Effector memory CD8-positive, alpha-beta T cell (primary cell): ENCODE results near the gene SLIRP.

Experiments used
- ATAC-seq: fragments of 150-1000 bp; cut with Tn5 transposase; replicated peaks from 2 replicates; pipeline ENCODE4 v1.10.0; 2021; ENCODE audit warnings: mild to moderate bottlenecking, moderate library complexity
- DNase-seq, 3 experiments: peaks; one replicate each; pipeline ENCODE4 v3.0.0; 2021
- H3K27ac Mint-ChIP-seq, 2 donors: one replicate each; pipeline ENCODE4 v1.8.0; 2022; ENCODE audit warnings: mild to moderate bottlenecking in 2 of 2, mixed read lengths in 2 of 2, moderate library complexity in 2 of 2
- H3K27me3 Mint-ChIP-seq, 2 donors: one replicate each; pipeline ENCODE4 v1.8.0; 2022; ENCODE audit warnings: mixed read lengths in 2 of 2
- H3K36me3 Mint-ChIP-seq: one replicate; pipeline ENCODE4 v1.8.0; 2022; ENCODE audit warnings: mild to moderate bottlenecking, moderate library complexity, mixed read lengths; ENCODE audit not compliant: insufficient read depth
- H3K4me1 Mint-ChIP-seq, 2 donors: one replicate each; pipeline ENCODE4 v1.8.0; 2022; ENCODE audit warnings: low read depth in 2 of 2, mixed read lengths in 2 of 2
- H3K4me3 Mint-ChIP-seq, 2 donors: one replicate each; pipeline ENCODE4 v1.8.0; 2022; ENCODE audit warnings: mild to moderate bottlenecking in 2 of 2, mixed read lengths in 2 of 2, moderate library complexity in 2 of 2
- H3K9me3 Mint-ChIP-seq, 2 donors: one replicate each; pipeline ENCODE4 v1.8.0; 2022; ENCODE audit warnings: mixed read lengths in 2 of 2

The SLIRP gene

DNA sequence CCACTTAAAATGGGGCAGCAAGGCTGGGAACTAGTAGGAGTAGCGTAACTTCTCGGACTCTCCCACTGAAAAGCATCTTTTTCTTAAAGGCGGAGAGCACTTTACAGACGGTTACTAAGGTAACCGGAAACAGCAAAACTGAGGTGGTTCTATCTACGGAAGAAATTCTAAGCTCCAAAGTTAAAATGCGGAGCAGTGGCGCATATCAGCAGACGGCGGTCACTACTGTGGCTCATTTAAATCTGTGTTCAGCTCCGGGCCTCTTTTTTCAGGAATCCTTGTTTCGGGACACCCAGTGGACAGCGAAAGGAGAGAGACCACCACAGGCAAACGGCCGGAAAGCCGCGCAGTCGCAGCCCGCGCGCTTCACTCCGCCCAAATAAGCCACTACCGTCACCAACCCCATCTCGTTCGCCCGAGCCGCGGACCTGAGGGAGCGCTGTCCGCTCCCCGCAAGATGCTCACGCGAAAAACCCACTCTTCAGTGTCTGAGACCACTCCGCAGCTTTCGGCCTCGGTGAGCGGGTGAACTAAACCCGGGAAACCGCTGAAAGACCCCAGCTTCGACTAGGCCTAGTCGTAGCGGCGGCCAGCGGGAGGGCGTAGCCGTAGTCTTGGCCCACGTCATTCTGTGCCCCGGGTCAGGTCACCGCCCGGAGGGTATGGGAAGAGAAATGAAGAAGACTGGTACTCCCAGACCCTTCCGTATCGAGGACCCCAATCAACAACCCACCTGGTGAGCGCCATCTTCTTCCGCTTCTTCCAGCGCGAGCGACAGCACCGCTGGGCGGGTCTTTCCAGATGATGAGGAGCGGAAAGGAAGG is 52.7 kb downstream of the SLIRP start, which contains the start of gene SNW1:
Gene SNW1, minus strand, starts transcription at position 776 of the 824 bp plus-strand sequence. Its CDS starts 29 bp downstream, at position 747.
- peak within 1 kb of the TSS; percentile 99 to 100 for H3K27ac Mint-ChIP-seq
- peak within 1 kb of the TSS; percentile 94 to 99 for H3K4me3 Mint-ChIP-seq
- H3K4me1 Mint-ChIP-seq: peaks cover 28 to 29% of the 10 kb centered on the region in 2 donors
- no peaks in the 10 kb centered on the region for H3K27me3 Mint-ChIP-seq
- H3K9me3 Mint-ChIP-seq: no peaks in the 10 kb centered on the region
- H3K36me3 Mint-ChIP-seq: peaks cover 30% of the 10 kb centered on the region
- DNase-seq: peak; percentile 83 to 85 (median 85)
- peak; percentile 90 for ATAC-seq

GRCh38 chr14:77761205-77761931 is 53.5 kb downstream of the SLIRP start:
- peak; percentile 11 for ATAC-seq
- Mint-ChIP-seq H3K27me3 (no peaks in the 10 kb centered on the region), H3K4me1 (peaks cover 26 to 29% of the 10 kb centered on the region in 2 donors), H3K36me3 (peaks cover 22% of the 10 kb centered on the region), H3K4me3 (peak overlapping the region; percentile 94 to 99), H3K9me3 (no peaks in the 10 kb centered on the region), H3K27ac (peak overlapping the region; percentile 99 to 100)
- no peak for DNase-seq

GRCh38 chr14:77763316-77763715 is 55.4 kb downstream of the SLIRP start:
- no peak for ATAC-seq
- Mint-ChIP-seq H3K9me3 (no peaks in the 10 kb centered on the region), H3K4me3 (no peak overlapping the region), H3K27me3 (no peaks in the 10 kb centered on the region), H3K27ac (no peak overlapping the region), H3K4me1 (peaks cover 14% of the 10 kb centered on the region in 2 donors), H3K36me3 (peaks cover 17% of the 10 kb centered on the region)
- no peak for DNase-seq

DNA sequence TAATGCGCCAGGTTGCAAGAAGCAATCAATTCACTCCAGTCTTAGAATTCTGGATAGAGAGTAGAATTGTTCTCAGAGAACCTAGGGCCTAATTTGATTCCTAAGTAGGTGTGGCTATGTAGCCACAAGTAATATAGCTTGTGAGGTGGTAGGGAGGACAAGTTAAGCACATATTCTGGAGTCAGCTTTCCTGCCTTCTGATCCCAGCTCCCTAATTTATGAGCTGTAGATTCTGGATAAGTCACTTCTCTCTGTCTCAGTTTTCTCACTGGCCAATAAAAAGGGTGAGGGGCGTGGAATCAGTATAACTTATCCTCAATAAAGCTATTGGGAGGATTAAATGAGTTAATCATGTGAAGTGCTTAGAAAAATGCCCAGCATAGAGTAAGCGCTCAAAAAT is 56.1 kb downstream of the SLIRP start:
- H3K27me3 Mint-ChIP-seq: no peaks in the 10 kb centered on the region
- H3K36me3 Mint-ChIP-seq: peaks cover 17% of the 10 kb centered on the region
- no peak overlapping the region for H3K27ac Mint-ChIP-seq
- DNase-seq: no peak
- no peak overlapping the region for H3K4me3 Mint-ChIP-seq
- peaks cover 7 to 8% of the 10 kb centered on the region in 2 donors for H3K4me1 Mint-ChIP-seq
- no peaks in the 10 kb centered on the region for H3K9me3 Mint-ChIP-seq
- ATAC-seq: no peak
